Stimulated activated CD8-positive, alpha-beta memory T cell treated with anti-CD3 and anti-CD28 coated beads, Interleukin-7, amount 100 ng/mL, for 48 hours (primary cell): ENCODE measurements around the gene OR4A16.

Source experiments
- DNase-seq, 2 donors: peaks; one replicate each; pipeline ENCODE4 v3.0.0-alpha.2; 2020; ENCODE audit warnings: low read depth in 1 of 2; ENCODE audit errors: extremely low read depth in 1 of 2

OR4A16 gene

DNA sequence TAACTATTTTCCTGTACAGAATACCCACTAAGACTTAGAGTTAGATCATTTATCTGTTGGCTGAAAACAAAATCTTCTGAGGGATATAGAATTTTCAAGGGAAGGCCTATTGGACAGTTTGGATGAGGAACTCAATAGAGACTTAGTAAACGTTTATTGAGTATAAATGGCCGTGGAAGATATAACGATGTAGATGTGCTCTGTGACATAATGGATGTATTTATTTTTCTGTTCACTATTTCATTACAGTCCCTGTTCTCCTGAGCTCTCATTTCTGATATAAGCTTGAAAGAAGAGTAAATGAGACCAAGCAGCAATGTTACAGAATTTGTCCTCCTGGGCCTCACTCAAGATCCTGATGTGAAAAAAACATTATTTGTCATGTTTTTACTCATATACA, at the start of gene OR4A16:
OR4A16 (plus strand) TSS at position 301 of the 400 bp plus-strand sequence; CDS start at position 301, 0 bp downstream.
- DNase-seq, result no peak

DNA sequence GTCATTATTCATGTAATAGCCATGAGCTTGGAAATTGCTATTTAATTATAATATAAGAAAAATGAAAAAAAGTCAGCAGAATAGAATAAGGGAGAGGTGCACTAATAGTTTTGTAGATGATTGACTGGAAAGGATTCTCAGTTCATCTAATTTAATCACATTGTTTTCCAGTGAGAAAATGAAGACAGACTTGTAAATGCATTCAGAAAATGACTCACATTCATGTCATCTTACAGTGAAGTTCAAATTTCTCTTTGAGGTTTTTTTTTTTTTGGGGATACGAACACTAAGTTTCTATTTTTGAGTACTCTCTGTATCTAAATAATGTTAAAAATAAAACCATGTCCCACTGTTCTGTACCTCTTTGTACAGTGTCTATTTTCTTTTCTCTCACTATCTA, 18.5 kb upstream of the OR4A16 start:
- no peak for DNase-seq

DNA sequence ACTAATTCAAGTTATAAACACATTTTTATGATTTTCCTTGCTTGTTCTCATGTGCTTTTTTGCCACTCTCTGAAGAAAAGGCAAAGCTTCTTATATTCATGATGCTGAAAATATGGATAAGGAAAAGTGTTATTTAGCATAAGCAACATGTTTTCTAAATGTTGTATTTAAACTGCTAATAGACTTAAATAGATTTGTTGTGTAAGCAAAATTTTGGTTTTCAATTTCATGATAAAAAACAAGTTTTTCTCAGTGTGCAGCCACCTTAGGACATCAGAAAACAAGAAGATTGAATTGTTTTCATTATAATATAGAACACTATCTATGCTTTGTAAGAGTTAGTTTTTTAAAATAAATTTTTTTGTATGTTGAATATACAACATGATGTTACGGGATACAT, 2.3 kb downstream of the OR4A16 start:
- DNase-seq, result no peak

GRCh38 chr11:55349032-55349431, 6.0 kb downstream of the OR4A16 start:
- no peak for DNase-seq

DNA sequence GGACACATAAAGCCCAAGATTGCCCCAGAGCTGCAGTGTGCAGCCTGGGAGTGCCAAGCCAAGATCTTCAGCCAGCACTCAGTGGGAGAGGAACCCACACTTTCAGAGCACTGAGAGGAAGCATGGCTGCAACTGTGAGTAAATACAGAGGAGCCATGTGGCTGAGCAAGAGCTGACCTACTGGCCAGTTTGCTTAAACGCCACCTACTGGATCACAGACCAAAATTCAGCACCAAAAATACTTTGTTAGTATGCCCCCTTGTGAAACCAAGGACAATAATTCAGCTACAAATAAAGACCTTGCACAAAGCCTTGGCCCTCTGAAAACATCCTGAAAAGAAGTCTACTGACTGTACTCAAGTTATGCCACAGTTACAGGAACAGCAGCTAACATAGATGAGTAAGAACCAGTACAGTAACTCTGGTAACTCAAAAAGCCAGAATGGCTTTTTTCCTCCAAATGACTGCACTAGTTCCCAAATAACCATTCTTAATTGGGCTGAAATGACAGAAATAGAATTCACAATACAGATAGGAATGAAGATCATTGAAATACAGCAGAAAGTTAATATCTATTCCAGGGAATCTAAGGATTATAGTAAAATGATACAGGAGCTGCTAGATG, 14.7 kb downstream of the OR4A16 start:
- no peak for DNase-seq

DNA sequence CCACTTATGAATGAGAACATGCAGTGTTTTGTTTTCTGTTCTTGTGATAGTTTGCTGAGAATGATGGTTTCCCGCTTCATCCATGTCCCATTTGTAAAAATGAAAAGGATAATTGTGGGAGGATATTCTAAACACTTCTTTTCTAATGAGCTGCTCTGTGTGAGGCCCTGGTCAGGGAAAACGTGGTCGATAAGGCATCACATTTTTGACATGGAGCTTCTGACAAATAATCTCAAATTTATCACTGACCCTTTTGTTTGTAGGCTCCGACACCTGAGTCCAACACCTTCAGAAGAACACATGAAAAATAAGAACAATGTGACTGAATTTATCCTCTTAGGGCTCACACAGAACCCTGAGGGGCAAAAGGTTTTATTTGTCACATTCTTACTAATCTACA, 24.7 kb downstream of the OR4A16 start, which contains the start of gene OR4A15:
OR4A15 (plus strand) TSS at position 301 of the 400 bp plus-strand sequence; CDS start at position 301, 0 bp downstream.
- DNase-seq, result no peak
